GM12878 (cell line): Measurements from ENCODE around the gene HMGB1. TPM values are rescaled to one million over a fixed set of nuclear protein-coding genes. Genes with fewer than 3 reads are reported as not detected.

ENCODE experiments used
- ATAC-seq: fragments of 200-7000 bp; cut with Tn5 transposase; 3 replicates; pipeline ENCODE4 v1.9.1; 2020; ENCODE audit warnings: mild to moderate bottlenecking, moderate library complexity
- BruUV-seq: library from RNA; stranded (reverse); fragments of 400-500 nt; replicated peaks from 2 replicates; lab custom pipeline; 2021; lab: Mats Ljungman, UMichigan
- CTCF ChIA-PET: fragments of 300-600 bp; sonication (Branson Sonifier 250); formaldehyde crosslinking; extraction: SDS; loops from one replicate; lab custom pipeline; 2021; ENCODE audit warnings: inconsistent platforms; lab: Yijun Ruan, JAX
- POLR2A ChIA-PET: fragments of 350-600 bp; formaldehyde crosslinking; extraction: SDS; loops from one replicate; lab custom pipeline; 2021; ENCODE audit warnings: inconsistent platforms; lab: Charles Lee
- RAD21 ChIA-PET: fragments of 300-600 bp; sonication (Branson Sonifier 250); formaldehyde crosslinking; loops from one replicate; lab custom pipeline; 2023; ENCODE audit warnings: antibody characterized with exemption; ENCODE audit not compliant: unreplicated experiment; lab: Charles Lee
- SMC1A ChIA-PET: fragments of 300-600 bp; sonication (Branson Sonifier 250); formaldehyde crosslinking; loops from one replicate; lab custom pipeline; 2023; ENCODE audit not compliant: unreplicated experiment, uncharacterized antibody; lab: Charles Lee
- DNase-seq: peaks from one replicate; pipeline ENCODE4 v3.0.0-alpha.2; 2011; ENCODE audit warnings: low read depth, low spot score
- FAIRE-seq: peaks from 3 replicates; lab custom pipeline; 2011; peaks lifted over from hg19 to GRCh38; lab: Jason Lieb, UNC
- H2AFZ ChIP-seq: 2 replicates; pipeline ENCODE4 v1.6.0; 2011; ENCODE audit warnings: low read depth, low read length, control low read depth; ENCODE audit not compliant: control insufficient read depth
- H3K27ac ChIP-seq: 2 replicates; pipeline ENCODE4 v1.5.1; 2011; ENCODE audit warnings: control low read depth; ENCODE audit not compliant: control insufficient read depth, insufficient read depth
- H3K27me3 ChIP-seq, 2 experiments: replicated peaks in 1 of 2; 2 replicates each; pipeline versions ENCODE4 v1.6.0 to v1.6.1; 2011; ENCODE audit warnings: low read length in 1 of 2; ENCODE audit not compliant: control insufficient read depth in 2 of 2, insufficient read depth in 2 of 2
- H3K36me3 ChIP-seq, 2 experiments: 2 replicates each; pipeline ENCODE4 v1.5.1; 2011; ENCODE audit warnings: low read length in 1 of 2; ENCODE audit not compliant: control insufficient read depth in 2 of 2, insufficient read depth in 2 of 2
- H3K4me1 ChIP-seq: 2 replicates; pipeline ENCODE4 v1.6.1; 2011; ENCODE audit warnings: mild to moderate bottlenecking, low read length, moderate library complexity, mixed read lengths; ENCODE audit not compliant: control insufficient read depth, insufficient read depth
- H3K4me2 ChIP-seq: 2 replicates; pipeline ENCODE4 v1.6.0; 2011; ENCODE audit warnings: control low read depth; ENCODE audit not compliant: control insufficient read depth, insufficient read depth
- H3K4me3 ChIP-seq: fragments of 200-600 bp; sonication (generic); 2 replicates; pipeline ENCODE4 v1.5.1; 2016
- H3K79me2 ChIP-seq: 2 replicates; pipeline ENCODE4 v1.6.0; 2011; ENCODE audit warnings: low read length; ENCODE audit not compliant: control insufficient read depth, insufficient read depth
- H3K9ac ChIP-seq: 2 replicates; pipeline ENCODE4 v1.8.0; 2011; ENCODE audit warnings: low read length, control low read depth, mixed read lengths; ENCODE audit not compliant: control insufficient read depth, insufficient read depth
- H3K9me3 ChIP-seq: replicated peaks from 3 replicates; pipeline ENCODE4 v1.5.1; 2011; ENCODE audit warnings: mild to moderate bottlenecking, low read length; ENCODE audit not compliant: control insufficient read depth, insufficient read depth
- H4K20me1 ChIP-seq: 2 replicates; pipeline ENCODE4 v1.6.0; 2011; ENCODE audit not compliant: control insufficient read depth, insufficient read depth
- ATF7 ChIP-seq: fragments of 450-650 bp; IDR thresholded peaks from 2 replicates; pipeline ENCODE4 v1.6.1; 2016; ENCODE audit warnings: low read depth, mild to moderate bottlenecking
- BHLHE40 ChIP-seq, 2 experiments: fragments of 450-650 bp in 1 of 2; IDR thresholded peaks; 2 replicates each; pipeline ENCODE4 v1.6.1; 2011 to 2017; ENCODE audit warnings: low read depth in 2 of 2, borderline replicate concordance in 1 of 2, improper control_type of control experiment in 1 of 2, low read length in 1 of 2, mild to moderate bottlenecking in 1 of 2
- BMI1 ChIP-seq: fragments of 450-650 bp; IDR thresholded peaks from 2 replicates; pipeline ENCODE4 v1.6.1; 2016; ENCODE audit warnings: mild to moderate bottlenecking, moderate library complexity, borderline replicate concordance
- DPF2 ChIP-seq: fragments of 450-650 bp; IDR thresholded peaks from 2 replicates; pipeline ENCODE4 v1.6.1; 2017; ENCODE audit warnings: mild to moderate bottlenecking
- EGR1 ChIP-seq, 2 experiments: IDR thresholded peaks; 1 replicate in 1 of 2; 2 replicates in 1 of 2; pipeline ENCODE4 v1.6.1; 2011 to 2012; ENCODE audit warnings: low read depth in 2 of 2, low read length in 2 of 2, borderline replicate concordance in 1 of 2, mild to moderate bottlenecking in 1 of 2, moderate library complexity in 1 of 2
- EZH2 ChIP-seq: IDR thresholded peaks from 2 replicates; pipeline ENCODE4 v1.6.1; 2012; ENCODE audit warnings: low read depth, mild to moderate bottlenecking, control low read depth, inconsistent platforms, low read length, borderline replicate concordance; ENCODE audit not compliant: control insufficient read depth
- FOXM1 ChIP-seq: IDR thresholded peaks from 2 replicates; pipeline ENCODE4 v1.6.1; 2012; ENCODE audit warnings: low read depth, mild to moderate bottlenecking, inconsistent platforms, low read length, moderate library complexity
- IKZF2 ChIP-seq, 2 experiments: fragments of 450-650 bp; IDR thresholded peaks; 2 replicates each; pipeline ENCODE4 v1.6.1; 2017; ENCODE audit warnings: mild to moderate bottlenecking in 2 of 2, moderate library complexity in 2 of 2
- KAT2A ChIP-seq: conservative IDR thresholded peaks from 2 replicates; pipeline ENCODE4 v1.6.1; 2011; ENCODE audit warnings: low read depth, low read length; ENCODE audit not compliant: control insufficient read depth
- MEF2A ChIP-seq: IDR thresholded peaks from 2 replicates; pipeline ENCODE4 v1.6.1; 2011; ENCODE audit warnings: low read depth, mild to moderate bottlenecking, low read length, moderate library complexity; ENCODE audit not compliant: insufficient read depth
- MEF2B ChIP-seq: fragments of 450-650 bp; IDR thresholded peaks from 2 replicates; pipeline ENCODE4 v1.6.1; 2018; ENCODE audit warnings: mild to moderate bottlenecking, moderate library complexity; ENCODE audit not compliant: partially characterized antibody, poor library complexity, severe bottlenecking
- POU2F2 ChIP-seq: IDR thresholded peaks from 3 replicates; pipeline ENCODE4 v1.6.1; 2011; ENCODE audit warnings: low read depth, mild to moderate bottlenecking, low read length, borderline replicate concordance
- RCOR1 ChIP-seq: conservative IDR thresholded peaks from 2 replicates; pipeline ENCODE4 v1.6.1; 2012; ENCODE audit warnings: low read depth, low read length, improper control_type of control experiment
- ZNF24 ChIP-seq: fragments of 450-650 bp; IDR thresholded peaks from 2 replicates; pipeline ENCODE4 v1.6.1; 2017; ENCODE audit warnings: antibody characterized with exemption, mild to moderate bottlenecking
- ZZZ3 ChIP-seq: IDR thresholded peaks from 2 replicates; pipeline ENCODE4 v1.6.1; 2011; ENCODE audit warnings: low read depth; ENCODE audit not compliant: control insufficient read depth, insufficient read length
- WGBS: methylation state at CpG from one replicate; pipeline ENCODE4 v1.1.6; 2016; ENCODE audit warnings: low lambda C conversion rate; ENCODE audit not compliant: insufficient replicate concordance, insufficient coverage; ENCODE audit errors: missing lambda C conversion rate; 5-methylcytosine and 5-hydroxymethylcytosine counted together
- in situ Hi-C: fragments of 300-500 bp; cut with MboI; formaldehyde crosslinking; loops from 9 replicates; pipeline ENCODE4 v1.14.3; 2018; ENCODE audit warnings: mixed read lengths
- intact Hi-C: fragments of 100-400 bp; cut with micrococcal nuclease; formaldehyde crosslinking; loops from one replicate; pipeline ENCODE4 v1.14.2; 2022; ENCODE audit not compliant: unreplicated experiment
- polyA plus RNA-seq, 11 experiments: library from polyadenylated mRNA; depleted of rRNA in 4 of 11; unstranded in 6 of 11; stranded (reverse) in 5 of 11; fragments of >200 nt; fragmentation: Nextera tagmentation in 4 of 11; fragmentation: Illumina TruSeq in 1 of 11; extraction: Ambion mirVana in 4 of 11; extraction: Trizol in 1 of 11; gene quantifications; 1 replicate in 1 of 11; 2 replicates in 10 of 11; pipeline versions ENCODE4 v1.2.1 to v1.2.3, GENCODE V29; 2011 to 2016; ENCODE audit warnings: inconsistent platforms in 2 of 11, missing spikeins in 2 of 11, low read depth in 1 of 11
- total RNA-seq, 4 experiments: library from RNA; depleted of rRNA in 3 of 4; stranded (reverse); fragments of >200 nt in 3 of 4; fragmentation: Illumina TruSeq in 1 of 4; extraction: Trizol in 1 of 4; gene quantifications; 2 replicates each; pipeline versions ENCODE4 v1.2.1 to v1.2.3, GENCODE V29; 2013 to 2021
- TF ChIP-seq, protein P1 (sequence below): IDR thresholded peaks from 2 replicates; pipeline ENCODE4 v1.6.1; 2012; ENCODE audit warnings: mild to moderate bottlenecking, low read depth, low read length
- TF ChIP-seq, protein P2 (sequence below): fragments of 450-650 bp; IDR thresholded peaks from 2 replicates; pipeline ENCODE4 v1.6.1; 2017; ENCODE audit warnings: mild to moderate bottlenecking, low read depth, inconsistent platforms; ENCODE audit not compliant: poor library complexity, severe bottlenecking

The HMGB1 gene
- total and polyA plus RNA-seq, 10 of the 15 experiments (the other 5 are each of a cell fraction or from before 2014, with no cell fraction given): 365 to 2,529 (median 1,396) TPM

DNA sequence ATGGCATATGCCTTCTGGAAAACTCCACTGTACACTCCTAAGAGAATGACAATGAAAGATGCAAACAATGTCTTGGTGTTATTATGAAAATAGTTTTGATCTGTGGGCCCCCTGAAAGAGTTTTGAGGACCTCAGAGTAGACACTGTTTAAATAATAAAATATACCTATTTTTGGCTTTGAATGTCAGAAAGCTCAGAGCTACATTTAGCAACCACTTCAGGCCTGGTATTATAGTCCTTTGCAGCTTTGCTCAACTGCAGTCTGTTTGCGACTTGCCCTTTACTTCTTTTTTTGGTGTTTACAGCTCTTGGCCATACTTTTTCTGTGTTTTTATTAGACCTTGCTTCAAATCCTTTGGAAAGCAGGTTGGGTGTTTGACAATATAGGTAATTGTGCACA, 49.3 kb downstream of the HMGB1 start (continued):
- TF ChIP-seq MEF2A (no peak), FOXM1 (no peak), EGR1 (IDR thresholded peaks at IDR 0.05; ENCODE audit: borderline replicate concordance in 1 of 2, low read depth in 2 of 2, low read length in 2 of 2) (no peak), RCOR1 (no peak)
- TF ChIP-seq, protein P1, sequence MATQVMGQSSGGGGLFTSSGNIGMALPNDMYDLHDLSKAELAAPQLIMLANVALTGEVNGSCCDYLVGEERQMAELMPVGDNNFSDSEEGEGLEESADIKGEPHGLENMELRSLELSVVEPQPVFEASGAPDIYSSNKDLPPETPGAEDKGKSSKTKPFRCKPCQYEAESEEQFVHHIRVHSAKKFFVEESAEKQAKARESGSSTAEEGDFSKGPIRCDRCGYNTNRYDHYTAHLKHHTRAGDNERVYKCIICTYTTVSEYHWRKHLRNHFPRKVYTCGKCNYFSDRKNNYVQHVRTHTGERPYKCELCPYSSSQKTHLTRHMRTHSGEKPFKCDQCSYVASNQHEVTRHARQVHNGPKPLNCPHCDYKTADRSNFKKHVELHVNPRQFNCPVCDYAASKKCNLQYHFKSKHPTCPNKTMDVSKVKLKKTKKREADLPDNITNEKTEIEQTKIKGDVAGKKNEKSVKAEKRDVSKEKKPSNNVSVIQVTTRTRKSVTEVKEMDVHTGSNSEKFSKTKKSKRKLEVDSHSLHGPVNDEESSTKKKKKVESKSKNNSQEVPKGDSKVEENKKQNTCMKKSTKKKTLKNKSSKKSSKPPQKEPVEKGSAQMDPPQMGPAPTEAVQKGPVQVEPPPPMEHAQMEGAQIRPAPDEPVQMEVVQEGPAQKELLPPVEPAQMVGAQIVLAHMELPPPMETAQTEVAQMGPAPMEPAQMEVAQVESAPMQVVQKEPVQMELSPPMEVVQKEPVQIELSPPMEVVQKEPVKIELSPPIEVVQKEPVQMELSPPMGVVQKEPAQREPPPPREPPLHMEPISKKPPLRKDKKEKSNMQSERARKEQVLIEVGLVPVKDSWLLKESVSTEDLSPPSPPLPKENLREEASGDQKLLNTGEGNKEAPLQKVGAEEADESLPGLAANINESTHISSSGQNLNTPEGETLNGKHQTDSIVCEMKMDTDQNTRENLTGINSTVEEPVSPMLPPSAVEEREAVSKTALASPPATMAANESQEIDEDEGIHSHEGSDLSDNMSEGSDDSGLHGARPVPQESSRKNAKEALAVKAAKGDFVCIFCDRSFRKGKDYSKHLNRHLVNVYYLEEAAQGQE: no peak

DNA sequence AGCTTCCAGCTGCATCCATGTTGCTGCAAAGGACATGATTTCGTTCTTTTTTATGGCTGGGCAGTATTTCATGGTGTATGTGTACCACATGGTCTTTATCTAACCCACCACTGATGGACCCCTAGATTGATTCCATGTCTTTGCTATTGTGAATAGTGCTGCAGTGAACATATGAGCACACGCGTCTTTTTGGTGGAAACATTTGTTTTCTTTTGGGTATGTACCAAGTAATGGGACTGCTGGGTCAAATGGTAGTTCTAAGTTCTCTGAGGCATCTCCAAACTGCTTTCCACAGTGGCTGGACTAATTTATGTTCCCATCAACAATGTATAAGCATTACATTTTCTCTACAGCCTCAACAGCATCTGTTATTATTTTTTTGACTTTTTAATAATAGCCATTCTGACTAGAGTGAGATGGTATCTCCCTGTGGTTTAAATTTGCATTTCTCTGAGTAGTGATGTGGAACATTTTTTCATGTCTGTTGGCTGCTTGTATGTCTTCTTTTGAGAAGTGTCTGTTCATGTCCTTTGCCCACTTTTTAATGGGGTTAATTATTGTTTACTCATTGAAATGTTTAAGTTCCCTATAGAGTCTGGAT, 50.2 kb downstream of the HMGB1 start:
- no peaks in the 10 kb centered on the region for H3K36me3 ChIP-seq
- 39% methylated on average over 3 of the region's 3 CpGs for WGBS
- H3K4me3 ChIP-seq: no peak overlapping the region; the same call in 1 of the 2 replicates
- ChIA-PET POLR2A (interaction anchor here (0.6 to 1.8 kb wide), 6 partner anchors 10 to 158 kb away, joined by 3 to 6 read pairs (median 4); partner anchors contain the start of gene KATNAL1), RAD21 (interaction anchor here (0.9 to 2.0 kb wide), 4 partner anchors 19 to 50 kb away, joined by 3 to 10 read pairs (median 3); partner anchors contain the start of gene HMGB1), CTCF (interaction anchor here (1.0 to 1.1 kb wide), 2 partner anchors 8 to 192 kb away, joined by 3 read pairs; no protein-coding TSS in a partner anchor), SMC1A (interaction anchor here (0.8 to 6.9 kb wide), 8 partner anchors 11 to 44 kb away, joined by 3 to 73 read pairs (median 8); no protein-coding TSS in a partner anchor)
- H3K27ac ChIP-seq: no peak overlapping the region
- H3K9me3 ChIP-seq: no peaks in the 10 kb centered on the region
- ATAC-seq: peak; percentile 91
- H3K79me2 ChIP-seq: no peaks in the 10 kb centered on the region
- peaks cover 15% of the 10 kb centered on the region; the same call in 1 of the 2 replicates for H3K4me1 ChIP-seq
- no peak for FAIRE-seq
- peak overlapping the region; percentile 65 for H3K4me2 ChIP-seq
- no peak overlapping the region for H3K9ac ChIP-seq
- peak overlapping the region; percentile 54 for H2AFZ ChIP-seq
- DNase-seq: no peak
- in situ Hi-C loops (no loop called here), intact Hi-C loops (no loop called here)
- BruUV-seq: no TSS peak
- H3K27me3 ChIP-seq: no peaks in the 10 kb centered on the region
- no peaks in the 10 kb centered on the region for H4K20me1 ChIP-seq
- TF ChIP-seq BHLHE40 (IDR thresholded peaks at IDR 0.05; ENCODE audit: borderline replicate concordance in 1 of 2, low read depth in 2 of 2, low read length in 1 of 2) (peak in 1 of 2 experiments; percentile 53; a peak in 1 of 4 replicates), ZNF24 (no peak), BMI1 (no peak), DPF2 (0 out of 2 replicates have a peak, but pooled peaks have one; percentile 48), IKZF2 (IDR thresholded peaks at IDR 0.05) (peak in 1 of 2 experiments; percentile 34; a peak in 2 of 4 replicates), MEF2B (peak; percentile 17), POU2F2 (peak; percentile 83), ZZZ3 (no peak), KAT2A (no peak), EZH2 (no peak), ATF7 (peak; percentile 95)
- TF ChIP-seq, protein P2, sequence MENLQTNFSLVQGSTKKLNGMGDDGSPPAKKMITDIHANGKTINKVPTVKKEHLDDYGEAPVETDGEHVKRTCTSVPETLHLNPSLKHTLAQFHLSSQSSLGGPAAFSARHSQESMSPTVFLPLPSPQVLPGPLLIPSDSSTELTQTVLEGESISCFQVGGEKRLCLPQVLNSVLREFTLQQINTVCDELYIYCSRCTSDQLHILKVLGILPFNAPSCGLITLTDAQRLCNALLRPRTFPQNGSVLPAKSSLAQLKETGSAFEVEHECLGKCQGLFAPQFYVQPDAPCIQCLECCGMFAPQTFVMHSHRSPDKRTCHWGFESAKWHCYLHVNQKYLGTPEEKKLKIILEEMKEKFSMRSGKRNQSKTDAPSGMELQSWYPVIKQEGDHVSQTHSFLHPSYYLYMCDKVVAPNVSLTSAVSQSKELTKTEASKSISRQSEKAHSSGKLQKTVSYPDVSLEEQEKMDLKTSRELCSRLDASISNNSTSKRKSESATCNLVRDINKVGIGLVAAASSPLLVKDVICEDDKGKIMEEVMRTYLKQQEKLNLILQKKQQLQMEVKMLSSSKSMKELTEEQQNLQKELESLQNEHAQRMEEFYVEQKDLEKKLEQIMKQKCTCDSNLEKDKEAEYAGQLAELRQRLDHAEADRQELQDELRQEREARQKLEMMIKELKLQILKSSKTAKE: peak; percentile 79
